Putamen (tissue), 1 donor: ENCODE measurements around the gene LMBR1.
"Not testable (repeated sequence)": the region's sequence is repeated elsewhere in the genome, so short reads cannot be mapped to it uniquely, and the experiment has no call there.

Experiments
- DNase-seq: peaks from one replicate; pipeline ENCODE4 v3.0.0-alpha.2; 2016; ENCODE audit warnings: low spot score

Gene LMBR1

GRCh38 chr7:156906200-156906649 is 13.2 kb upstream of the LMBR1 start:
- DNase-seq, result no peak

GRCh38 chr7:156903232-156903909 is 10.4 kb upstream of the LMBR1 start:
- no peak for DNase-seq

GRCh38 chr7:156900093-156900492 is 7.1 kb upstream of the LMBR1 start:
- not testable (repeated sequence) for DNase-seq

GRCh38 chr7:156898938-156899337 is 6.0 kb upstream of the LMBR1 start:
- DNase-seq, result no peak

- no peak for DNase-seq
These were observed 4.7 kb upstream of the LMBR1 start for GRCh38 chr7:156897673-156898072.

- no peak for DNase-seq
These were observed 3.5 kb upstream of the LMBR1 start for GRCh38 chr7:156896388-156897022.

GRCh38 chr7:156895024-156895780 is 2.2 kb upstream of the LMBR1 start:
- no peak for DNase-seq

- peak; percentile 19 for DNase-seq
These were observed 742 bp downstream of the LMBR1 start for GRCh38 chr7:156892081-156892800.

GRCh38 chr7:156889746-156890145 is 3.2 kb downstream of the LMBR1 start:
- DNase-seq, result no peak

- no peak for DNase-seq
These were observed 3.9 kb downstream of the LMBR1 start for GRCh38 chr7:156889089-156889488.

- DNase-seq, result no peak
These were observed 6.8 kb downstream of the LMBR1 start for GRCh38 chr7:156886020-156886795.

GRCh38 chr7:156881679-156882078 is 11.3 kb downstream of the LMBR1 start:
- DNase-seq, result no peak

- DNase-seq, result no peak
These were observed 17.2 kb downstream of the LMBR1 start for GRCh38 chr7:156875766-156876165.

- DNase-seq, result not testable (repeated sequence)
These were observed 24.6 kb downstream of the LMBR1 start for GRCh38 chr7:156868363-156868762.

GRCh38 chr7:156865493-156865892 is 27.5 kb downstream of the LMBR1 start:
- no peak for DNase-seq

GRCh38 chr7:156862022-156862421 is 31.0 kb downstream of the LMBR1 start:
- not testable (repeated sequence) for DNase-seq

GRCh38 chr7:156861212-156861611 is 31.8 kb downstream of the LMBR1 start:
- DNase-seq, result no peak

GRCh38 chr7:156860099-156860498 is 32.9 kb downstream of the LMBR1 start:
- DNase-seq, result not testable (repeated sequence)

- DNase-seq, result no peak
These were observed 34.5 kb downstream of the LMBR1 start for GRCh38 chr7:156858523-156858922.

GRCh38 chr7:156857757-156858156 is 35.2 kb downstream of the LMBR1 start:
- no peak for DNase-seq

GRCh38 chr7:156854654-156855053 is 38.3 kb downstream of the LMBR1 start:
- DNase-seq, result no peak

GRCh38 chr7:156848979-156849378 is 44.0 kb downstream of the LMBR1 start:
- DNase-seq, result no peak
